HG03521 (cell line): ENCODE data around the gene CT55.
"Not testable (repeated sequence)": the region's sequence is repeated elsewhere in the genome, so short reads cannot be mapped to it uniquely, and the experiment has no call there.

Source experiments
- ATAC-seq: cut with Tn5 transposase; IDR thresholded peaks from one replicate; pipeline ENCODE4 v1.9.1; 2021; ENCODE audit warnings: mild to moderate bottlenecking, moderate library complexity; ENCODE audit not compliant: unreplicated experiment

CT55 gene, protein sequence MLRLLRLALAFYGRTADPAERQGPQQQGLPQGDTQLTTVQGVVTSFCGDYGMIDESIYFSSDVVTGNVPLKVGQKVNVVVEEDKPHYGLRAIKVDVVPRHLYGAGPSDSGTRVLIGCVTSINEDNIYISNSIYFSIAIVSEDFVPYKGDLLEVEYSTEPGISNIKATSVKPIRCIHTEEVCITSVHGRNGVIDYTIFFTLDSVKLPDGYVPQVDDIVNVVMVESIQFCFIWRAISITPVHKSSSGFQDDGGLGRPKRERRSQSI

GRCh38 chrX:135170877-135171519 is at the start of gene CT55:
Gene CT55, minus strand, starts transcription at chrX:135171398. Its CDS starts 227 bp downstream, at chrX:135171171.
- no peak for ATAC-seq

DNA sequence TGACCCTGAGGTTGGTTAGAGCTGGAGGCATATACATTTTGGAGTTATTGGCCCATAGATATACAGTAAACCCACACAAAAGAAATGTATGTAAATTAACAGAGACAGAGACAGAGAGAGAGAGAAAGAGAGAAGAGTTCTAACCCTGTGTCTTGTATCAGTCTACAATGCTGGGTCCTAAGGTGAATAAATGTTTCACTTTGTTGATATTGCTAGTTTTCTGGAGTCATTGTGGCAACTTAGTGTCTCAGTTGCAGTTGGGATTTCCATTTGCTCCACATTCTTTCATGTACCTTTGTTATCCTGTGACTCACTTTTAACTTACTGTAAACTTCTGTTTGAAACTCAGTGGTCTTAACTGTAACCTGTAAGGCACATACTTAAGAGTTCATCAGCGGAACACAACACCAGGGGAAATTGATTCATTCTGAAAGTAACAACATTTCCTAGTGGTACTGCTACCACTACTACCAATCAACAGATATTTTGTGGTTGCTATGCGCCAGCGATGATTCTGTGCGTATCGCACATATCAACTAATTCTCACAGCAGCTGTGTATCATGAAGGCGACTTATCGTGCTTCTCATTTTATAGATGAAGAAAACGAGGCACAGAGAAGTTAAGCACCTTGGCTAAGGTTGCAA is 42.1 kb upstream of the CT55 start:
- ATAC-seq, result no peak

- not testable (repeated sequence) for ATAC-seq
Observed at GRCh38 chrX:135206427-135206826, 35.2 kb upstream of the CT55 start.

DNA sequence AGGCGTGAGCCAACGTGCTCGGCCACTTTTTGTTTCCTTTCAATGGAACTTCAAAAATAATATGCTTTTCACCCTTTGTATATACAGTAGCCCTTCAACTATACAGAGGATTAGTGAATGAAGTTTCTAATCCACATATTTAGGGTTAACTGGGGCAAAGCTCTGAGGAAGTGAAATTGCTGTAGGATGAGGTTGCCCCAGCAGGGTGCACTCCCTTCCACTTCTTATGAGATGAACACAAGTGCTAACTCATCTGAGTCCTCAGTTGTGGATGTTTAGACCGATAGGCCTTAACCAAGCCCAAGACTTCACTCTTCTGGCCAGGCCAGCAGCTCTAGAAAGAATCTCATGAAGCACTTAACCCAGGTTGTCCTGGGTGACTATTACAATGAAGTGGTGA is 29.1 kb upstream of the CT55 start:
- ATAC-seq, result no peak

DNA sequence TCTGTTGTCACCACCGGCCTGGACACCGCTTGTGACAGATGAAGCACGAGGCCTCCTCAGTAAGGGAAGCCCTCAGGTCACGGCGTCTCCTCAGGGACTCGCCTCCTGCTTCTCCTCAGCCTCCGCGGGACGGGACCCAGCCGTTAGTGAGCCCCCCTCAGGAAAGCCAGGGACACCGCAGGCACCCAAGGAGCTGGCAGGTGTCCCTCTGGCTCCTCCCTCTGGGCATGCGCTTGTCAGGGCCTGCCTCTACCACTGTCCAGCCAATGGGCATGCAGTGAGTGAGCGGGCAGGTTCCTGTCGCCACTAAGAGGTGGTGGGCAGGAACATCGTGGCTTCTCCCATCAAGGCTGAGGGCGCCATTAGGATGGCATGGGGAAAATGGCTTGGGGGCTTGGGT is 23.5 kb upstream of the CT55 start:
- no peak for ATAC-seq

DNA sequence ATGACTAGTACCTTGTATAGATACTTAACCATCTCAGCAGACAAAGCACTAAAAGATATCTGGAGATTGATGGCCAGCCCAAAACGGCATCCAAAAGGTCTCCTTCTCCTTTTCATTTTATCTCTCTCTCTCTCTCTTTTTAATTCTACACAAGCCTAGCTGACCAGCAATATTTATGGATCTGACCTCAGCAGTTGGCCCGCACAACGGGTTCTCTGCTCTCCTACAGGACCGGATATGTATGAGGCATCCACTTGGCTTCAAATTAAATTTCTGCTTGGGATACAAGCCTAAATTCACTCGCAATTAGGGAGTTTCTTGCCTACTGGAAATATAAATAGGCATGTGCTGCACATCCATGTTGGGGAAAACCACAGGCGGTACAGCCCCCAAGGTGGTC is 22.5 kb upstream of the CT55 start:
- ATAC-seq, result no peak

DNA sequence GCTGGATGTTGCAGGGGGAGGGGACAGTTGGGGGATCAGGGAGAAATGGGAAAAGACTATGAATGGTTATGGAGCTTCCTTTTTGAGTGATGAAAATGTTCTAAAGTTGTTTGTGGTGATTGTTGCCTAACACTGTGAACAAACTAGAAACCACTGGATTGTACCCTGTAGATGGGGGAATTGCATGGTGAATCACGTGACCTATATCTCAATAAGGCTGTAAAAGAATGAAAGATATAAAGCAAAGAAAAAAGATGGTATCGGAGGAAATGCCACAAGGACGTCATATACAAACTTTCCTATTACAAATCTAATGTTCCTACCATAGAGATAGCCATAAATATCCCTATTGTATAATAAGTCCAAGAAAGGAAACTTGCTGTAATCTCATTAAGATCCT is 20.6 kb upstream of the CT55 start:
- ATAC-seq, result no peak

DNA sequence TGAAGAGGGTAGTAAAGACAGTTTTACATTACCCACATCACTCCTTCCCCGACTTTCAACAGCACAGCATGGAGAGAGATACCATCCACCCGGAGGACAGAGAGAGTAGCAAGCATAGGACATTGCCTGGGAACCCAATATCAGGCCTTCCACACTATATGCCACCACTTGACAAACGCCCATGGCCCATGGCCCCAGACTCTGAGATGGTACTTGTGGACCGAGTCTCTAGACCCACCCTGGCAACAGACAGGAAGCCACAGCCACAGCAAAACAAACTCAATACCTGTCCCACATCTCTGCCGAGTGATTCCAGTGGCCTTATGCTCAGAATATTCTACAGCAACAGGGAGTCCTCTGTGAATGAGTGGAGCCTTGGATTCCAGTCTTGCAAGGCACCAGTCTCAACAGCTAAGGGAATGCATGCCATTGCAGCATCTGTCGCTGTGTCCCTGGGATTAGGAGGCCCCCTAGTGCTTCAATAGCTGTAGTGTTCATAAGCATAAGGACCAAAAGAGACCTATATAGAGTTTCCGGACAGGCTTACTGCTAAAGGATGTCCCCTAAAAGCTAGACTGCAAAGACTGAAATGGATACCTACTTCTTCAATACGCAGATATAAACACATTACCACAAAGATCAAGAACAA is 14.7 kb upstream of the CT55 start:
- ATAC-seq, result peak; percentile 72

DNA sequence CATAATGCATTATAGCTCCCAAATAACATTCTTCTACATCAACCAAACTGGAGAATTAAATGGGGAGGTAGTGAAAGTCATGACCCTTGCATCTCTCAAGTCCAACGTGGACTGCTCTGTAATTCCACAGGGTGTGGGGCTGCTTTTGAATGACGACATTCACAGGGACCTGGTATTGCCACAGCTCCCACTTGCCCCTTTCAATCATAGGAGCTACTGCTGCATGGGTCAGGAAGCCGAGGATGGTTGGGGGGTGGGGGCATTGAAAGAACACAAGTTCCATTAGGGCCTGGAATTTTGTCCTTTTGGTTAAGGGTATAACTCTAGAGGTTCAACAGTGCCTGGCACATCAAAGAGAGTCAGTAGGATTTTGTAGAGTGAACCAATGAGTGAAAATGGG is 7.4 kb upstream of the CT55 start:
- ATAC-seq, result no peak

- ATAC-seq, result no peak
Observed at GRCh38 chrX:135170468-135170867, 730 bp downstream of the CT55 start.

DNA sequence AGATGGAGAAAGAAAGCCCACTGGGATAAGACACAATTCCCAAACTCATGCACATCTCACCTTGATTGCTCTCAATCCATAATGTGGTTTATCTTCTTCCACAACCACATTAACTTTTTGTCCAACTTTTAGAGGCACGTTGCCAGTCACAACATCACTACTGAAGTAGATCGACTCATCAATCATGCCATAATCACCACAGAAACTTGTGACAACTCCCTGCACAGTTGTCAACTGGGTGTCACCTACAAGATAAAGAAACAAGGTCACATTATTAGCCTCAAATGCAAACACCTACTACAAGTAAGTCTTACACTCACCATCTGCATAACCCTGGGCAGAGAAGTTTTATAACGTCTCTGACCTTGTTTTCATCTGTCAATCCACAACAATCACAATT is 1.7 kb downstream of the CT55 start:
- ATAC-seq, result not testable (repeated sequence)

- no peak for ATAC-seq
Observed at GRCh38 chrX:135168486-135168885, 2.7 kb downstream of the CT55 start.

DNA sequence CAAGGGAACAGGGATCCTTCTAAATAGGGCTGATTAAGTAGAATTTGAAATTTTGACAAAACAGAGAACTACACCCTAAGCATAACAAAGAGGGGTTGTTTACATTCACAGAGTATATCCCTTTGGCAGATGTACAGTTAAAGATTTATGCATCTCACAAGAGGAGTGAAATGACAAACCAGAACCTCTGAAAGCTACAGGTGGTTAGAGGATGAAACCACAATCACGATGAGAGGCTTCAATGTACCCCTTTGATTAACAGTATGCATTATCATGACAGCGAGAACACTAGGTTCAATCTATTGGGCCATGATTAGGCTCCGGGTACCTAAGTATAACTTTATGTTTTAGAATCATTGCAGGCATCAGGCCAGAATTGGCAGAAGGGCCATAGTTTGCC is 16.5 kb downstream of the CT55 start:
- not testable (repeated sequence) for ATAC-seq

GRCh38 chrX:135126145-135126544 is 45.1 kb downstream of the CT55 start:
- ATAC-seq, result not testable (repeated sequence)

DNA sequence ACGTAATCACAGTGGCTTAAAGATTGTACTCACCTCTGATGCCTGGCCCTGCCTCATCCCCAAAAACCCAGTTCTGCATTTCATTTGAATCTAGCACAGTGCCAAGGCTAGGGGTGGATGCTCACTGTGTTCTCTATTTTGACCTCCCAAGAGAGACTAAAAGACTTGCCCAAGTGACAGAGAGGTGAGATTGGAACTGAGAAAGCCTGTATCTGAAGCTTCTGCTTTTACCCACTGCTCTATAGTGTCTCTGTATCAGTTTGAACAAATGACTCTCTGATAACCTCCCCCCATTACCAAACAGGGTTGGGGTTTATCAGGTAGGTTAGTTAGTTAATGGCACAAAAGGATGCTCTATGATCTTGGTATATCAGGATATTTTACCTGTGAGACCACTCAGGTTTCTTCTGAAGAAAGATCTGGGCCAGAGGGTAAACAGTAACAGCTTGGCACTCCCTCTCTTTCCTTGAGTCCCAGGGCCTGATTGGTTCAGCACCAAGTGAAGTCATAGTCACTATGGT is 51.1 kb downstream of the CT55 start, which contains the start of gene ETDB:
Gene ETDB (minus strand): TSS at position 471 of the 521 bp plus-strand sequence. CDS start 1,265 bp downstream, outside the sequence.
- ATAC-seq, result not testable (repeated sequence)

DNA sequence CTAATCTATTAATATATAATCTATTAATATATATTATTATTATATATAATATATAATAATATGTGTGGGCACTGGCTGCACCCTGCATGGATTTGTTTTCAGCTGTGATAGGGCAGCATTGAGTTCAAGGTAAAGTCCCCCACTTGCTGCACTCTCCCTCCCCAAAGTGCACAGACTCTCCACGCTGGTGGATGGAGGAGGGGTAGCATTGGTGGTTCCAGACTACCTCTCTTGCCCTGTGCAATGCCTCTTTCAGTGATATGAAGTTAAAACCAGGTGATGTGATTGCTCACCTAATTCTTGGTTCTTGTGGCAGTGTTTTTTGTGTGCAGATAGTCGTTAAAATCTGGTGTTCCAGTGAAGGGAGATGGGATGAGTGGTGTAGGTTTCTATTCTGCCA is 55.1 kb downstream of the CT55 start:
- not testable (repeated sequence) for ATAC-seq

DNA sequence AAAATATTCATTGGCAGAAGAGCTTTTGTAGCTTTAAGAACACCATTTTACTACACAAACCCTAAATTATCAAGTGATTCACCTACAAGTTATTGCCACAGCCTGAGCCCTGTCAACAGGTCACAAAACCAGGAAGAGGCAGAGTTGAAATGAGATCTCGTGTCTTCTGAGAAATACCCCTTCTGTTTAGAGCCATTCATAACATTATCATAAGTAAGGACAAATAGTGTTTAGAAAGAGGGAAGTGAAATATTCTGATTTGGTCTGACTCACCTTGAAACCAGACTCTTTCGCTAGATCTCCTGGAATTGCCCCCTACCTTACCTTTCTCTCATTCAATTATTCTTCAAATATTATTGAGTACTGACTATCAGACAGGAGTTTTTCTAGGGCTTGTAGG is 56.8 kb downstream of the CT55 start:
- peak; percentile 87 for ATAC-seq

- ATAC-seq, result no peak
Observed at GRCh38 chrX:135112743-135113142, 58.5 kb downstream of the CT55 start.

GRCh38 chrX:135112096-135112729 is 59.0 kb downstream of the CT55 start:
- ATAC-seq, result no peak

GRCh38 chrX:135109554-135109953 is 61.6 kb downstream of the CT55 start:
- no peak for ATAC-seq
